GM18858 (cell line): Measurements from ENCODE around the gene SLC6A18.
"Not testable (repeated sequence)": the region's sequence is repeated elsewhere in the genome, so short reads cannot be mapped to it uniquely, and the experiment has no call there.

ENCODE experiments used
- ATAC-seq: cut with Tn5 transposase; IDR thresholded peaks from one replicate; pipeline ENCODE4 v1.9.1; 2021; ENCODE audit not compliant: unreplicated experiment

Gene SLC6A18

DNA sequence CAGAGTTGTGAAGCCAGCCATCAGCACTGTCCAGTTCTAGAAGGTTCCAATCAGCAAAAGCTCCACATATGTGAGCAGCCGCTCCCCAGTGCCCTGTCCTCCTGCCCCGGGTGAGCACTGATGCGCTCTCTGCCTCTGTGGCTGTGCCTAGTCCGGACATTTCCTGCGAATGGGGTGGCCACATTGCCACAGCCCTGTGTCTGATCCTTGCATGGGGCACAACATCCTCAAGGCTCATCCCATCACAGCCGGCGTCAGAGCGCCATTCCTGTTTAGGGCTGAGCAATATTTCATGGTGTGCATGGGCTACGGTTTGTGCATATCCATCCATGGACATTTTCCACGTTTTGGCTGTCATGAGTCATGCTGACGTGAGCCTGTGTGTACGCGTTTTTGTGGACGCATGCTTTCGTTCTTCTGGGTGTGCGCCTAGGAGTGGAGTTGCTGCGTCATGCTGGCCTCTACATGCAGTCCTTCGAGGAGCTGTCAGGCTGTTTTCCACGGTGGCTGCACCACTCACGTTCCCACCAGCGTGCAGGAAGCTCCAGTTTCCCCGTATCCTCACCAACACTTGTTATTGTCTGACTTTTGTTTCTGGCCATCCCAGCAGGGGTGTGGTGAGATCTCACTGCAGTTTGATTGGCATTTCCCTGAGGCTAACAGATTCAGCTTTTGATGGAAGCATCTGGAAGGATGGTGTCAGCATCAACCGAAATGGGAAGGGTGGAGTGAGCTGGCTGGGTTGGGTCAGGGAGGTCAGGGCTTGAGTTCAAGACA, 9.7 kb upstream of the SLC6A18 start:
- ATAC-seq: no peak

DNA sequence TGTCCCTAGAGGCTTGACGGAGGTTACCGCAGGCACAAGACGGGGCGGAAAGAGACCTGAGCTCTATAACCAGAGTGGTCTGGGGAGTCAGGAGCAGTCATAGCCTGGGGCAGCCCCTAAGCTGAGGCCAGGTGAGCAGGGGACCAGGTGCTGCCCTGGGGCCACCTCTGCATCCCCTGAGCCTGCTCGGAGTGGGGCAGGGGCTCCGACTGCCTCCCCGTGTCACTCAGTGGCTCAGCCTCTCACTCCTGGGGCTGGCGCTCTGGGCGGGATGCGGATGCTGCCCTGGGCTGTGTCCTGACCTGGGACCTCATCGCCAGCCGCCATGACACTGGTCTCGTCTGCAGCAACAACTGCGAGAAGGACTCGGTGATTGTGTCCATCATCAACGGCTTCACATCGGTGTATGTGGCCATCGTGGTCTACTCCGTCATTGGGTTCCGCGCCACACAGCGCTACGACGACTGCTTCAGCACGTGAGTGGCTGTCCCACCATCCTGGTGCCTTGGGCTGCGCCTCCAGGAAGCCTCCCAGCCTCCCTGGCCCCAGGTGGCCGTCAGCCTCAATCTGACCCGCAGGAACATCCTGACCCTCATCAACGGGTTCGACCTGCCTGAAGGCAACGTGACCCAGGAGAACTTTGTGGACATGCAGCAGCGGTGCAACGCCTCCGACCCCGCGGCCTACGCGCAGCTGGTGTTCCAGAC, 8.8 kb upstream of the SLC6A18 start:
- no peak for ATAC-seq

DNA sequence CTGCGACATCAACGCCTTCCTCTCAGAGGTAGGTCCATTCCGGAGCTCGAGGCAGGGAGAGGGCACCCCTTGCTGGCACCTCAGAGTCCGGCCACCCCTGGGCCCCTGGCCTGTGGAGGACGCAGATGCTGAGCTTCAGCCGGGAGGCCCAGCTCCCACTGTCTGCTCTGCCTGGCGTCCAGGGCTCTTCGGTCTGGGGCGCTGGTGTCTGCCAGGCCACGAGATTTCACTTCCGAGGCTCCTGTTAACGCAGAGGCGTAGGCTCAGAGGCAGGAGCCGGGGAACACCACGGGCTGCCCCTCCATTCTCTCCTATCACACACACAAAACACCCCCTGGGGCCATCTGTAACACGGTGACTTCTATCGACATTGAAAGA, 8.3 kb upstream of the SLC6A18 start:
- no peak for ATAC-seq

DNA sequence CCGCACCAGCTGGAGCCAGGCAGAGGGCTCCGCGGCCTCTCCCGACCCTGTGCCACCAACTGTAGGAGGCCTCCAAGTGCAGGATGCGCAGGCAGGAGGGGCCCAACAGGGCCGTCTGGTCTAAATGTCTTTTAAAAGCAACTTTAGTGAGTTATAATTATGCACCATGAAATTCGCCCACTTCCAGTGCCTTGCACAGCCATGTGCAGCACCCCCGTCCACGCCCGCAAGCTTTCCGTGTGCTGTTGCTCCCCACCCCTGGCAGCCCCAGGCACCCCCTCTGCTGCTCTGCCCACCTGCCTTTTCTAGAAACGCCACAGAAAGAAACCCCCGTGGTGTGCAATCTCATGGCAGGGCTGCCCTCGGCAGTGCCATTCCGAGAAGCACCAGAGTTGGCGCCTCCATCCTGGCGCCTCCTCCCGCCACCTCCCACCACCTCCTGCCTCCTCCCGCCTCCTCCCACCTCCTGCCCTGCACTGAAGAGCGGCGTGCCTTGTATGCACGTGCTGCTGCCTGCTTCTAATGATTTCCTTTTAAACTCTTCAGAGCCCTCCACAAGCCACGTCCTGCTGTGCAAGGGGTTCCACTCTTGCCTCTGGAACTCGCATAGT, 7.5 kb upstream of the SLC6A18 start:
- ATAC-seq: no peak

DNA sequence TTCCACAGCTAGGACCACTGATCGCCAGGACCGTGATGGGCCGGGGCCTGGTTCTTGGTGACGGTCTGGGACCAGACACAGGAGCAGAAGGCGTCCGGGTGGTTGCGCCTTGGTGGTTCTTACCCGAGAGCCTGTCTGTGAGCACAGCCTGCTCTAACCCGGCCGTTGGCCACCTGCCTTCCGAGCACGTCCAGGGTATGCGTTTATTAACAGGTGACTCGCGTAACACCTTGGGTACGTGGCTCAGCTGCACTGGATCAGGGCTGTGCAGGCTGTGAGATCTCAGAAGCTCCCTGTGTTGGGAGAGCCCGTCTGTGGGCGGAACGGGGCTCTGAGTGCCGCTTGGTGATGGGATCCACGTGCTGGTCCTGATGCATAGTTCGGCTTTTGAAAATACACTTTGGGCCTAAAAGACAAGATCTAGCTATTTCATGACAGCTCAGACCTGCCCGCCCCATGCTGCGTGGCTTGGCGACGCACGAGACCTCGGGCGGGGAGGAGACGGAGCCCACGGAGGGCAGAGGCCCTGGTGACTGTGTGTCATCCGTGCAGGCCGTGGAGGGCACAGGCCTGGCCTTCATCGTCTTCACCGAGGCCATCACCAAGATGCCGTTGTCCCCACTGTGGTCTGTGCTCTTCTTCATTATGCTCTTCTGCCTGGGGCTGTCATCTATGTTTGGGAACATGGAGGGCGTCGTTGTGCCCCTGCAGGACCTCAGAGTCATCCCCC, 6.7 kb upstream of the SLC6A18 start:
- no peak for ATAC-seq

DNA sequence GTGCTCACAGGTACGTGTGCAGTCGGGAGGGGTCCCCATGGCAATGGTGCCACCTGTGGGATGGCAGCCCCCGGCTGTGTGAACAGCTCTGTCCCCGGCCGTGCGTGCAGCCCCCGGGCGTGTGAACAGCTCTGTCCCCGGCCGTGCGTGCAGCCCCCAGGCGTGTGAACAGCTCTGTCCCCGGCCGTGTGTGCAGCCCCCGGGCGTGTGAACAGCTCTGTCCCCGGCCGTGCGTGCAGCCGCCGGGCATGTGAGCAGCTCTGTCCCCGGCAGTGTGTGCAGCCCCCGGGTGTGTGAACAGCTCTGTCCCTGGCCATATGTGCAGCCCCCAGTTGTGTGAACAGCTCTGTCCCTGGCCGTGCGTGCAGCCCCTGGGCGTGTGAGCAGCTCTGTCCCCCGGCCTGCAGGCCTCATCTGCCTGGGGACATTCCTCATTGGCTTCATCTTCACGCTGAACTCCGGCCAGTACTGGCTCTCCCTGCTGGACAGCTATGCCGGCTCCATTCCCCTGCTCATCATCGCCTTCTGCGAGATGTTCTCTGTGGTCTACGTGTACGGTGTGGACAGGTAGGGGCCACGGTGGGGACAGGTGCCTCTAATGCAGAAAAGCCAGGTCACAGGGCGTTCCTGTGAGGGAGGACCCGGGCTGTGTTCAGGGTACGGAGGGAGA, 5.9 kb upstream of the SLC6A18 start:
- ATAC-seq: no peak

DNA sequence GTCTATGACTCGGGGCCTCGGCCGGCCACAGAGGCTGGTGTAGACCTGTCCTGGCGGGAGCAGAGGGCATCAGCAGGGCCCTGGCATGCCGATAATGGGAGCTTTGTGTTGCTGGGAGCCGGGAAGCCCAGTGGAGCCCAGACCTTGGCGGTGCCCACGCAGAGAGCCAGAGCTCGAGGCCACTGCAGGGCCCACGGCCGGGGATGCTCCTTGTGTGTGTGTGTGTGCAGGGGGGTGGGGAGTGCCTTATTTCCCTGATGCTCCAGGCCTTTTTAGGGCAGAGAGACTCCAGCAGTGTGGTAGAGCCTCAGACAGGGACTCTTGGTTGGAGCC, 5.4 kb upstream of the SLC6A18 start:
- ATAC-seq: no peak

DNA sequence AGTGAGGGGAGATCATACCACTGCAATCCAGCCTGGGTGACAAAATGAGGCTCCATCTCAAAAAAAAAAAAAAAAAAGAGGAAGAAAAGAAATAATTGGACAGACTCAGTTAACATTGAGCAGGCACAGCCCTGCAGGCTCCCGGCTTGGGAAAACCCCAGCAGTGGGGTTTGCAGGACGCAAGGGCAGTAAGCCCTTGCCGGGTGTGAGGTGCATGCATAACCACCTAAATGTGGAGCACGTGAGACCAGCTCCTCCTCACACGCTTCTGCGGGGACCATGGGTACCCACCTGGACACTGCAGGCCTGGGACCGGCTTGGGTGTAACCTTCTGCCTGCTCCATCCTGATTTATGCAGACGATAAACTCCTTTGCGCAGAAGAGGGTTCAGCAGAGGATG, 4.8 kb upstream of the SLC6A18 start:
- no peak for ATAC-seq

DNA sequence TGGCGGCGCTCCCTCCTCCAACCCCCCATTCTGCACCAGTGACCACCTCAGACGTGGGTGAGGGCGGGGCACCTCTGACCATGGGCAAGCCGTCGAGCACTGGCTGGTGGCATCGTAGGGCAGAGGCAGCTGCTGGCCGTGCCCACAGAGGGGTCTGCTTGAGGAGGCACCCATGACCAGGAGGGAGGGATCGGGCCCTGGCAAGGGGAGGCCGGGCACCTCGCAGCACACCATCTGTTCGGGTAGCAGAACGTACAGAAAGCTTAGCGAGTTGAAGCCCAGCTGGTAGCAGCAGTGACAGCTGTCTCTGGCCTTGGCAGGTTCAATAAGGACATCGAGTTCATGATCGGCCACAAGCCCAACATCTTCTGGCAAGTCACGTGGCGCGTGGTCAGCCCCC, 4.3 kb upstream of the SLC6A18 start:
- ATAC-seq: no peak

DNA sequence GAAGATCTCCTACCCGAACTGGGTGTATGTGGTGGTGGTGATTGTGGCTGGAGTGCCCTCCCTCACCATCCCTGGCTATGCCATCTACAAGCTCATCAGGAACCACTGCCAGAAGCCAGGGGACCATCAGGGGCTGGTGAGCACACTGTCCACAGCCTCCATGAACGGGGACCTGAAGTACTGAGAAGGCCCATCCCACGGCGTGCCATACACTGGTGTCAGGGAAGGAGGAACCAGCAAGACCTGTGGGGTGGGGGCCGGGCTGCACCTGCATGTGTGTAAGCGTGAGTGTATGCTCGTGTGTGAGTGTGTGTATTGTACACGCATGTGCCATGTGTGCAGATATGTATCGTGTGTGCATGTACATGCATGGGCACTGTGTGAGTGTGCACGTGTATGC, 3.5 kb upstream of the SLC6A18 start:
- ATAC-seq: no peak

DNA sequence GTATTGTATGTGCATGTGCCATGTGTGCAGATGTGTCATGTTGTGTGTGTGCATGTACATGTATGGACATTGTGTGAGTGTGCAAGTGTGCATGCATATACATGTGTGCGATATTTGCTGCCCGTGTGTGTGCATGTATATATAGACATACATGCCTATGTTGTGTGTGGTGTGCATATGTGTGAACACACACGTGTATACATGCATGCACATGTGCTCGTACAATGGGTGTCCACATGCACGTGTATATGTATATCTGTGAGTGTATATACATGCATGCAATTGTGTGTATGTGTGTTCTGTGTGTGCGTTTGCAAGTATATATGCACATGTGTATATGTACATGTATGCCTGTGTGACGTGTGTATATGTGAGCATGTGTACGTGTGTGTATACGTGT, 3.0 kb upstream of the SLC6A18 start:
- no peak for ATAC-seq

DNA sequence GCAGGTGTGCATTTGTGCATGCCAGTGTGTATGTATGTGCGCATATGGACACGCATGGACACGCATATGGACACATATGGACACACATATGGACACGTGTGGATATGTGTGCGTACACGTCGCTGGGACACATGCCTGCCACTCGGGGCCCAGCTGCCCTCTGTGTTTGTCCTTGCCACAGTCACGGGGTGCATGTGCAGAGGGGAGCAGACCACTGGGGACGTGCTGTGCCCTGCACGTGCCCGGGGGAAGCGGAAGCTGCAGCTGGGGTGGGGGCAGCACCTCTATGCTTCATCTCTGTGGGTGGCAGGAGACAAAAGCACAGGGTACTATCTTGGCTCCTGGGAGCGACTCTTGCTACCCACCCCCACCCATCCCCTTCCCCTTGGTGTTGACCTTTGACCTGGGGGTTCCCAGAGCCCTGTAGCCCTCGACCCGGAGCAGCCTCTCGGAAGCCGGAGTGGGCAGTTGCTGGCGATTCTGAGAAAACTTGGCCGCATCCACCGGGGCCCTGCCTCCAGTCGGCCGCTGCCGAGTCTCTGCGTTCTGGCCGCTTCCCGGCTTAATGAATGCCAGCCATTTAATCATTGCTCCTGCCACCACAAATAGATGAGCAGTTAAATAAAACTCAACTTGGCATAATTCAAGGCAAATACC, 2.4 kb upstream of the SLC6A18 start:
- no peak for ATAC-seq

DNA sequence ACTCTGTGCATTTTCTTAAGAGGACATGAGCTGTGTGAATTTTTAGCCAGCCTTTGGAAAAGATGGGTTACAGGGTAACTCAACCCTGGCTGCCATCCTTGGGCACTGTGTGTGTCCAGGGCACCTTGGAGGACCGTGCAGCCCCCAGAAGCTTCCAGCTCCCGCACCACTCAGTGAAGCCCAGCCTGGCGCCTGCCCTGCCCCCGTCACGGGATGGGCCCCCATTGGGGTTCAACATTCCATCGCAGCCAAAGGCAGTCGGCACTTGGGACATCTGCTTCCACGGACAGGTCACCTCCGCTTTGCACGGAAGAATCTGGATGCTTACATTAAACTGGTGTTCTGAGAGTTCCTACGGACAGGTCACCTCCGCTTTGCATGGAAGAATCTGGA, 1.9 kb upstream of the SLC6A18 start:
- no peak for ATAC-seq

DNA sequence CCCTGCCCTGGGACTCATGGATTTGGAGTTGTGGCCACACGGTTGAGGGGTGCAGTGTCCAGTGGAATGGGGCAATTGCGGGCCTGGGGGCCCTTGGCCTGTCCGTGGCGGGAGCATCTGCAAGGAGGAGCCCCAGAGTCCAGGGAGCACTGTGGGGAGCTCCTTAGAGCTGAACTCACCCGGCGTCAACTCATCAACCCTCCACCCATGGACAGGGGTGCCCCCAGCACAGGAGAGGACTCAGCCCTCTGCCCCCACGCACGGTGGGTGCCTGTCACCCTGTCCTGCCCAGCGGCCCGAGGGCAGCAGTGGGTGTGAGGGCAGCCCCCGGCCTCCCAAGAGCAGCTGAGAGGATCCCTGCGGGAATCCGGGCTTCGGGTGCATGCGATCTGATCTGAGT, 550 bp upstream of the SLC6A18 start:
- no peak for ATAC-seq

DNA sequence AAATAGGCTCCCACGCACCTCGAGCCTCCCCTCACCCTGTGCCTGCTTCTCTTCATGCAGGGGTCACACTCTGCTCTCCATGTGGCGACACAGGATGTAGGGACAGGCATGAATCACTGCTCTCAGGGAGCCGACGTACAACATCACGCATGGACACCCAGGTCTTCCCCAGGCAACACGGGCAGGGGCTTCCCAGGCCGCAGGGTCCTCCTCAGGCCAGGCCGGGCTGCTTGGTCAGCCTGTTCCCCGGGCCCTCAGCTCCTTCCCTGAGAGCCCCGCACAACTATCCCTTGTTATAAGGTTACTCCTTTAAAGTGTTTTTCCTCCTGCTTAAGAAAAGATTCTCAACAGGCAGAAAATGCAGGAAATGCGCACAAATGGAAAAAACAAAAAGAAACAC, 1.1 kb downstream of the SLC6A18 start:
- no peak for ATAC-seq

DNA sequence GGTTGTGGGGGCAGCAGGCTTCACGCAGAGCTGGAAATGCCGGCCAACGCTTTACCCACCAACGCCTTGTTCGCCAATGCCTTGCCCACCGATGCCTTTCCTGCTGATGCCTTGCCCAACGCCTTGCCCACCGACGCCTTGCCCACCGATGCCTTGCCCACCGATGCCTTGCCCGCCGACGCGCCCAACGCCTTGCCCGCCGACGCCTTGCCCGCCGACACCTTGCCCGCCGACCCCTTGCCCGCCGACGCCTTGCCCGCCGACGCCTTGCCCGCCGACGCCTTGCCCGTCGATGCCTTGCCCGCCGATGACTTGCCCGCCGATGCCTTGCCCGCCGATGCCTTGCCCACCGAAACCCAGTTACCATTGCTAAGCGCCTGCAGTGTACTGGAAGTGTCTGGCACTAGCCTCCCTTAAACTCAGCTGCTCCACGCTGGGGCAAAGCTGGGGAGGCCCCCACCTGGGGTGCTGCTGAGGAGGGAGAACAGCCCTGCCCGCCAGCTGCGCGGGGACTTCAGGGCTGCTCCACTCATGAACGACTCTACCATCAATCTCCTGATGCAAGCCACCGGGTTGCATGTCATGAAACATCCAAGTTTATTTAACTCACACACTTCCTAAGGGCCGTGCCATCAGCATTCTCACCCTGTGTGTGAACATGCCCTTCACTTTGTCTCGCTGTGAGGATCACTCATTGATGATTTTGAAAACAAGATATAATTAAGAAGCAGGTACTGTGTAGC, 1.8 kb downstream of the SLC6A18 start:
- no peak for ATAC-seq

DNA sequence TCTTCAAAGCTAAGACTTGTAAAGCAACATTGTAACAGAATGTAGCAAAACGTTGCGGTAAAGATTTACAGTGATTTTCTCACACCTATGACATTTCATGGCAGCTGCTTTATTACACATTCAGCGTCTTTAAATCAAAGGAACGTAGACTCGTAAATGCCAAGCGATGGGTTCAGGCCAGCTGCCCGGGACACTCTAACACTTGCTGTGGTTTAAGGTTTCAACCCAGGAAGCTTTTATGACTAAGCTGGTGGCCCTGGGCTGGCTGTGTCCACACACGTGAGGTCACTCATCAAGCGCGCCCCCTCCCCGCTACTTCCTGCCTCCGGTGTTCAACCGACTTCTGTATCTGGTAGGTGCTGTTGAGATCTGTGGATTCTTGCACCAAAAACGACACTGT, 2.5 kb downstream of the SLC6A18 start:
- ATAC-seq: no peak

DNA sequence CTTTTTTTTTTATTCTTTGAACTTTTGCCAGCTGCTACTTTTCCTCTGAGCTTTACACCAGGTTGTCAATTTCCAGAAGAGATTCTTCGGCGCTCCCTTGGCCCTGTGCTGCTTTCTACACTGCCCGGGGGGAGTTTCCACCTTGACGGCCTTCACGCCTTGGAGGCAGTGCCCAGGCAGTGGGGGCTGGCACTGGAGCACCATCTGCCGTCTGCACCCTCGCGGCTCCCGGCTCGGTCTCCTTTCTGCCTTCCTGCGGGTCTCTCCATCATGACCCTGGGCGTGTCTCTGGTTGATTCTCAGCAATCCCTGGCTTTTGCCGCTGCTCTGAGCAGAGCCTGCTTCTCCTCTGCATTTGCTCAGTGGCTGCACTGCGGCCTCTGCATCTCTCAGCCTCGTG, 2.9 kb downstream of the SLC6A18 start:
- no peak for ATAC-seq

DNA sequence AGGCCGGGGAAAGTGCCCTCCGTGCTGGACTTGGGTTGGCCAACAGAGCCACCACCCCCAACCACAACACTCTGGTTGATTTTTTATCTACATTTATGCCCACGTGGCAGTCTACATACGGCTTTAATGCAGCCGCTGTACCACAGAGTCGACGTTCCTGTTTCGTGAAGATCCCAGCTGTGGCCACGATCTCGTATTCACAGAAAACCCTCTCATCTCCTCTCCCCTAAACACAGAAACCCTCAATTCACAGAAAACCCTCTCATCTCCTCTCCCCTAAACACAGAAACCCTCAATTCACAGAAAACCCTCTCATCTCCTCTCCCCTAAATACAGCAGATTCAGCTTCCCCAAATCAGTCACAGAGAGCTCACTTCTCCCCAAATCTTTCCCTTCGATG, 3.8 kb downstream of the SLC6A18 start:
- not testable (repeated sequence) for ATAC-seq

DNA sequence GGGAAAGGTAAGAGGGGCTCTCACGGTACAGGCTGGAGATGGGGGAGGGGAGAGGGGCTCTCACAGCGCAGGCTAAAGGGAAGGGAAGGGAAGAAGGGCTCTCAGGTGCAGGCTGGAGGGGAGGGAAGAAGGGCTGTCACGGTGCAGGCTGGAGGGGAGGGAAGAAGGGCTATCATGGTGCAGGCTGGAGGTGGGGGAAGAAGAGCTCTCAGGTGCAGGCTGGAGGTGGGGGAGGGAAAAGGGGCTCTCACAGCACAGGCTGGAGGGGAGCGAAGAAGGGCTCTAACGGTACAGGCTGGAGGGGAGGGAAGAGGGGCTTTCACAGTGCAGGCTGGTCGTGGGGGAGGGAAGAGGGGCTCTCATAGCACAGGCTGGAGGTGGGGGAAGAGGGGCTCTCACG, 4.6 kb downstream of the SLC6A18 start:
- no peak for ATAC-seq
